Adipose tissue (tissue), 3 donors: Measurements from ENCODE around the gene CAMSAP2. TPM values are rescaled to one million over a fixed set of nuclear protein-coding genes. Genes with fewer than 3 reads are reported as not detected.
"Not testable (repeated sequence)": the region's sequence is repeated elsewhere in the genome, so short reads cannot be mapped to it uniquely, and the experiment has no call there.

Experiments used
- H3K27ac ChIP-seq: one replicate; pipeline ENCODE4 v1.5.1; 2013; ENCODE audit warnings: low read depth, low read length
- WGBS, 3 donors: extraction: QIAGEN DNeasy Blood & Tissue Kit; methylation state at CpG; one replicate each; pipeline ENCODE4 v1.1.7; 2013; 5-methylcytosine and 5-hydroxymethylcytosine counted together
- polyA plus RNA-seq, 3 donors: library from polyadenylated mRNA; stranded (reverse); fragments of 200-250 nt; gene quantifications; one replicate each; pipeline ENCODE4 v1.2.3, GENCODE V29; 2013
- donor health status: healthy with polysubstance abuse.
- donor health status: Bipolar disorder and iron deficiency.
- donor health status: healthy.

Gene CAMSAP2
- polyA plus RNA-seq, 3 donors, result 2.3 to 12.6 (median 11.7) TPM

GRCh38 chr1:200774735-200775444 lies 36.2 kb downstream of the CAMSAP2 start:
- no peak overlapping the region for H3K27ac ChIP-seq
- 68 to 87% (median 79%) methylated on average over 2 of the region's 2 CpGs for WGBS, 3 donors

DNA sequence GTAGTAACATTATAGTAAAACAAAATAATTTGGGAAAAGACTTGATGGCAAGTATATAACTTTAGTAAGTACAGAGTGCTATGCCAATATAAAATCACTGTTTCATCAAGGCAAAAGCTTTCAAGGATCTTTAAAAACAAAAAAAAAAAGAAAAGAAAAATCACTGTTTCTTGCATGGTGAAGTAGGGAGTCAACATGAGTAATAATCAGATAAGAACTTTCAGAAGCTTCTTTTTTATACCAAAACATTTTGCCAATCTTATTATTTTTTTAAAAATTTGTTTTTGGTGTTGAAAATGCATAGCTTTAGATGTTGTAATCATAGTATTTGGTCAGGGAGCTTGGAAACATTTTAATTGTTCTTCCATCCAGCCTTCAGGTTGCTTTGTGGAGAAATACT lies 37.2 kb downstream of the CAMSAP2 start:
- no peak overlapping the region for H3K27ac ChIP-seq

- H3K27ac ChIP-seq, result no peak overlapping the region
Measured at GRCh38 chr1:200776949-200777348, 38.3 kb downstream of the CAMSAP2 start.

- WGBS, 3 donors, result 68 to 74% (median 73%) methylated on average over 4 of the region's 4 CpGs
- H3K27ac ChIP-seq, result no peak overlapping the region
Measured at GRCh38 chr1:200778766-200779165, 40.1 kb downstream of the CAMSAP2 start.

DNA sequence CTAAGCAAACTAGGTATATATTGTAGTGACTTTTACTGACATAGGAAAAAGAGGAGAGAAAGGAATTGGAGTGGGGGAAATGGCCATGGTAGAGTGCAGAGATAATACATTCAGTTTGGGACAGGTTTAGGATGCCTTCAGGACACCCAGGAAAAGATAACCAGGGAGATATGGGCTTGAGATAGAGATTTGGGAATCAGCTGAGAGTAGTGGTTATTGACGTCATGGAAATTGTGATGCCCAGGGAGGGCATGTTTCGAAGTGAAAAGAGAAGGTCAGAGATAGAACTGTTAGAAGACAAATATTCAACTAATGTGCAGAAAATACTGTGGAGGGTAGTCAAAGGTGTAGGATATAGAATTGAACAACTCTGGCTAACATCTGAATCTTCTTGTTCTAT lies 40.6 kb downstream of the CAMSAP2 start:
- 74 to 93% (median 88%) methylated on average over 2 of the region's 2 CpGs for WGBS, 3 donors
- H3K27ac ChIP-seq, result no peak overlapping the region

- H3K27ac ChIP-seq, result no peak overlapping the region
- 30 to 67% (median 32%) methylated on average over 5 of the region's 5 CpGs for WGBS, 3 donors
Measured at GRCh38 chr1:200780545-200781369, 42.1 kb downstream of the CAMSAP2 start.

DNA sequence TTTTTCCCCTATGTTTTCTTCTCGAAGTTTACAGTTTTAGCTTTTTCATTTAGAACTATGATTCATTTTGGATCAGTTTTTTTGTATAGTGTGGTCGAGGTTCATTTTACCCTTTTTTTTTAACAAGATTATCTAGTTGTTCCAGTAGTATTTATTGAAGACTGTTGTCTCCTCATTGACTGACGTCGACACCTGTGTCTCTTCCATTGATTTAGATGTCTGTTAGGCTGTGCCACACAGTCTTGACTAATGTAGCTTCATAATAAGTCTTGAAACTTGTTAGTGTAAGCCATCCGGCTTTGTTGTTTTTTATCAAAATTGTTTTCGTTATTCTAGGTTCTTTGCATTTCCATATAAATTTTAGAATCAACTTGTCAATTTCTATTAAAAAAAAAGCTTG lies 45.2 kb downstream of the CAMSAP2 start:
- H3K27ac ChIP-seq, result no peak overlapping the region
- WGBS, 3 donors, result 95 to 97% (median 96%) methylated on average over 6 of the region's 6 CpGs

DNA sequence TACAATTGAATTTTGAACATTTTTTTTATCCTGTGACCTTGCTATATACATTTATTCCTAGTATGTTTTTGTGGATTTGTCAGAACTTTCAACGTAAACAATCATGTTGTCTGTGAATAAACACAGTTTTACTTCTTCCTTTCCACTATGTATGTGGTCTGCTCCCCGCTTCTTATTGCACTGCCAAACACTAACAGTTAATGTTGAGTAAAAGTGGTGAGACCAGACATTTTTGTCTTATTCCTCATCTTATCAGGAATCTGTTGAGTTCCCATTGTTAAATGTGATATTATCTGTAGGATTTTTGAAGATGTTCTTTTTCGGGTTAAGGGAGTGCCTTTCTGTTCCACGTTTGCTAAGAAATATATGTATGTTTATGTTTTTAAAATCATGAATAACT lies 45.9 kb downstream of the CAMSAP2 start:
- H3K27ac ChIP-seq, result no peak overlapping the region
- WGBS, 3 donors, result 96 to 98% (median 97%) methylated on average over 4 of the region's 4 CpGs

- no peak overlapping the region for H3K27ac ChIP-seq
- 80 to 95% (median 92%) methylated on average over 4 of the region's 4 CpGs for WGBS, 3 donors
Measured at GRCh38 chr1:200786788-200787187, 48.1 kb downstream of the CAMSAP2 start.

DNA sequence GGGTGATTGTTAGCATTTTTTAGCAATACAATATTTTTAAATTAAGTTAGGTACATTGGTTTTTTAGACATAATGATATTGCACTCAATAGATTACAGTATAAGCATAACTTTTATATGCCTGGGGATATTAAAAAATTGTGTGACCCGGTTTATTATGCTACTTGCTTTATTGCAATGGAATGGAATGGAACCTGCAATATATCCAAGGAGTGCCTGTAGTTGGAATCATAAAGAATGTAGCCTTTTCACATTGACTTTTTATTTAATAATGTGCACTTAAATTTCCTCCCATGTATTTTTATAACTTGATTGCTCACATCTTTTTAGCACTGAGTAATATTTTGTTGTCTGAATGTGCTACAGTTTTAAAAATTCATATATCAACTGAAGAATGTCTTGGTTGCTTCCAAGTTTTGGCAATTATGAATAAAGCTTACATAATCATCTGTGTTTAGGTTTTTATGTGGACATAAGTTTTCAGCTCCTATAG lies 49.2 kb downstream of the CAMSAP2 start:
- no peak overlapping the region for H3K27ac ChIP-seq
- 83 to 97% (median 92%) methylated on average over 1 of the region's 1 CpG for WGBS, 3 donors

DNA sequence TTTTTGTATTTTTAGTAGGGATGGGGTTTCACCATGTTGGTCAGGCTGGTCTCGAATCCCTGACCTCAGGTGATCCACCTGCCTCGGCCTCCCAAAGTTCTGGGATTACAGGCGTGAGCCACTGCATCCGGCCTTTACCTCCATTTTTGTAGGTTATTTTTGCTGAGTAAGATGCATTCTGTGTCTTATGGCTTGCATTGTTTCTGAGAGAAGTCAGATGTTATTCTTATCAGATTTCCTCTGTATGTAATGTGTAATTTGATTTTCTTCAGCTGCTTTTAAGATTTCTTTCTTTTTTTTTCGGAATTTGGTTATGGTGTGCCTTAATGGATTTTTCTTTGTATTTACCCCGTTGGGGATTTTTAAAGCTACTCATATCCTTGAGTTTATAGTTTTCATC lies 52.3 kb downstream of the CAMSAP2 start:
- not testable (repeated sequence) for H3K27ac ChIP-seq
- WGBS, 3 donors, result 87 to 97% (median 95%) methylated on average over 6 of the region's 6 CpGs

DNA sequence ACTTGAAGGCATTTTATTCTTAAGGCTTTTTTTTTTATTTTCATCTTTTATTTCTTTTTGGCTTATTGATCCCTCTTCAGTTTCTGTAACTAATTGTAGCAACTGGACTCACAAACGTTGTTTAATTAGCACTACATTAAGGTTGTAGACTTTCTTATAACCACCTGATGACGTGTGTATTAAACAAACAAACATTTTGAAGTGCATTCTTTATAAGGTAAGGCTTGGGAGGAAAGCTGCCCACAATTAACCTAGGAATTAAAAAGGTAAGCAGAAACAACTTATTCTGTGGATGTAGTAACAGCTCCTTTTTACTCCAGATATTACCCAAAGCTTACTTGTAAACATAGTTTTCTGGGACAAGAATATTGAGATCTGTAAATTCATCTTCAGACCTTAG lies 55.0 kb downstream of the CAMSAP2 start:
- WGBS, 3 donors, result 50 to 84% (median 78%) methylated on average over 2 of the region's 2 CpGs
- no peak overlapping the region for H3K27ac ChIP-seq

- no peak overlapping the region for H3K27ac ChIP-seq
- 95 to 96% (median 96%) methylated on average over 1 of the region's 1 CpG for WGBS, 3 donors
Measured at GRCh38 chr1:200794506-200795065, 55.9 kb downstream of the CAMSAP2 start.

GRCh38 chr1:200795156-200795555 lies 56.5 kb downstream of the CAMSAP2 start:
- H3K27ac ChIP-seq, result no peak overlapping the region
- 24 to 62% (median 49%) methylated on average over 1 of the region's 1 CpG for WGBS, 3 donors

DNA sequence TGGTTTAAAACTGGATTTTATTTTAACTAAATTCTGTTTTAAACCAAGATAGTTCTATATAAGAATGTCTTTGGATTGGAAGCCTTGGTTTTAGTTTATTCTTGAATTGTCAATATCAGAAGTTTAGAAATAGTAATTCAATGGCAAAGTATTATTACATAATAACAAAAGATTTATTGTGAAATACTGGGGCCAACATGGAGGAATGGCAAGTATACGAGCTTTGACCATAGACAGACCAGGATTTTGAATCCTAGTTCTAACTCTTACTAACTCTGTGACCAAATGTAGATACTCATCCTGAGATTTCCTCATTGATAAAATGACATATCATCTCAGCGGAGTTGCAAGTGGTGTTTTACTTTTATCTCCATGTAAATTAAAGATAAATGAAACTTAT lies 63.3 kb downstream of the CAMSAP2 start:
- 71 to 86% (median 75%) methylated on average over 2 of the region's 2 CpGs for WGBS, 3 donors
- no peak overlapping the region for H3K27ac ChIP-seq

DNA sequence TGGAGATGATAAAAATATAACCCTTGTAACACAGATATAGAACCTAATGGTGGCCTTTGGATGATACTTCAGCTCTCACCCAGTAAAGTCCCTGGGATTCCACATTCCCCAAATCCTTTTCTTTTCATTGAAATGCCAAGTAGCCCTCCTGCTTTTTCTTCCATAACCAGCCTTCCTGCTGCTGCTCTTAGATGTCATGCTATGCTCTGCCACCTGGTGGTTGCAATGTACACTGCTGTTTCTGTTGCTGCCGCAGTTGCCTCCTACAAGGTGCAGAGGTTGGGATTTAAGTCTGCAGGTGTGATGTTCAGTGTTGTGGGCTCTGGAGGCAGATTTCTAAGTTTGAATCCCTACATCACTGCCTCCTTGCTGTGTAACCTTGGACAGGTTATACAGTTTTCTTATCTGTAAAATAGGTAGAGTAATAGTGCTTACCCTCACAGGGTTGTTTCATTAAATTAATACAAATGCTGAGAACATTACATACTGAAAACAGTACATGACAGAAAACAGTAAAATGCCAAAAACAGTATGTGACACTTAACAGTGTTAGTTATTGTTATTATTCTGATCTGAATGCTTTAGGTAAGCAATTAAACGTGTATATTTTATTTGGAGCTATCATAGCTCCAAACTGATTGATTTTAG lies 64.3 kb downstream of the CAMSAP2 start:
- no peak overlapping the region for H3K27ac ChIP-seq
- WGBS, 3 donors, result 25 to 43% (median 43%) methylated on average over 2 of the region's 2 CpGs

GRCh38 chr1:200805719-200806118 lies 67.0 kb downstream of the CAMSAP2 start:
- WGBS, 3 donors, result 78 to 90% (median 88%) methylated on average over 3 of the region's 3 CpGs
- H3K27ac ChIP-seq, result no peak overlapping the region

- no peak overlapping the region for H3K27ac ChIP-seq
- 20 to 85% (median 79%) methylated on average over 2 of the region's 2 CpGs for WGBS, 3 donors
Measured at GRCh38 chr1:200808846-200809245, 70.2 kb downstream of the CAMSAP2 start.

DNA sequence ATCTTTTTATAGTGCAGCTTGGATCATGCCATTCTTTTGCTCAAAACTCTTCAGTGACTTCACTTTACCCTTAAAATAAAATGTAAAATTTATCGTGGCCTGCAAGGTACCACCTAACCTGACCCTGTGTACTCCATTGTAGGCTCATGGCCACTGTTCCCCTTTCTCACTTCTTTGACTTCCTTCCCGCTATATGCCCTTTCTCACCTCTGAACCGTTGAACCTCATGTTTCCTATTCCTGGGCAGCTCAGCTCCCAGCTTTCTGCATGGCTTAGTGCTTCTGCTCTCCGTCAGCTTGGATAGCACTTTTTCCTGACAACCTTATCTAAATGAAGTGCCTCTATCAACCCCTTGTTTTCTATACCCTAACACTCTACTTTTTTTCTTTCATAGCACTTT lies 73.0 kb downstream of the CAMSAP2 start:
- H3K27ac ChIP-seq, result no peak overlapping the region
- WGBS, 3 donors, result 63 to 65% (median 63%) methylated on average over 4 of the region's 4 CpGs
